Progenitor cell of endocrine pancreas (in vitro differentiated cells): ENCODE measurements around the gene TAS2R60. TPM values are rescaled to one million over a fixed set of nuclear protein-coding genes. Genes with fewer than 3 reads are reported as not detected.
A peak's percentile ranks its signal among the peaks of the same experiment; 100 is the strongest.
"Not testable (repeated sequence)": the region's sequence is repeated elsewhere in the genome, so short reads cannot be mapped to it uniquely, and the experiment has no call there.

ENCODE experiments used
- DNase-seq: peaks from one replicate; pipeline ENCODE4 v3.0.0; 2021; ENCODE audit warnings: low spot score; ENCODE audit not compliant: unreplicated experiment
- H3K27ac Mint-ChIP-seq: 2 replicates; pipeline ENCODE4 v1.8.0; 2021; ENCODE audit warnings: mild to moderate bottlenecking, moderate library complexity, mixed read lengths
- H3K27me3 Mint-ChIP-seq: 2 replicates; pipeline ENCODE4 v1.8.0; 2021; ENCODE audit warnings: mixed read lengths
- H3K36me3 Mint-ChIP-seq: 2 replicates; pipeline ENCODE4 v1.8.0; 2022; ENCODE audit warnings: mixed read lengths; ENCODE audit not compliant: insufficient read depth
- H3K4me1 Mint-ChIP-seq: 2 replicates; pipeline ENCODE4 v1.8.0; 2021; ENCODE audit warnings: low read depth, mixed read lengths
- H3K4me3 Mint-ChIP-seq: 2 replicates; pipeline ENCODE4 v1.8.0; 2021; ENCODE audit warnings: low read depth, mild to moderate bottlenecking, moderate library complexity, mixed read lengths
- H3K9me3 Mint-ChIP-seq: 2 replicates; pipeline ENCODE4 v1.8.0; 2021; ENCODE audit warnings: low read depth, mixed read lengths
- CTCF ChIP-seq: fragments of 200-600 bp; sonication (generic); IDR thresholded peaks from one replicate; pipeline ENCODE4 v1.5.0; 2021; ENCODE audit warnings: antibody characterized with exemption, mild to moderate bottlenecking; ENCODE audit not compliant: unreplicated experiment
- total RNA-seq: library from RNA; stranded (reverse); gene quantifications from 2 replicates; pipeline ENCODE4 v1.2.1, GENCODE V29; 2021

TAS2R60 gene
- total RNA-seq, 1 donor from 2014 or later: not detected

GRCh38 chr7:143415742-143416397, 27.4 kb upstream of the TAS2R60 start:
- Mint-ChIP-seq H3K9me3 (no peaks in the 10 kb centered on the region), H3K27ac (no peak overlapping the region), H3K4me3 (no peak overlapping the region)

GRCh38 chr7:143416565-143417149, 26.6 kb upstream of the TAS2R60 start:
- no peak for DNase-seq
- Mint-ChIP-seq H3K9me3 (no peaks in the 10 kb centered on the region), H3K4me1 (peaks cover 21% of the 10 kb centered on the region)

More at GRCh38 chr7:143415742-143416397, 27.4 kb upstream of the TAS2R60 start:
- Mint-ChIP-seq H3K4me1 (peaks cover 21% of the 10 kb centered on the region), H3K27me3 (peaks cover 3% of the 10 kb centered on the region), H3K36me3 (no peaks in the 10 kb centered on the region)
- TF ChIP-seq CTCF: no peak
- no peak for DNase-seq

GRCh38 chr7:143417734-143418383, 25.4 kb upstream of the TAS2R60 start:
- Mint-ChIP-seq H3K36me3 (no peaks in the 10 kb centered on the region), H3K4me1 (peaks cover 15% of the 10 kb centered on the region), H3K4me3 (no peak overlapping the region), H3K27ac (no peak overlapping the region), H3K27me3 (peaks cover 3% of the 10 kb centered on the region), H3K9me3 (no peaks in the 10 kb centered on the region)
- no peak for DNase-seq
- no peak for TF ChIP-seq CTCF

More at GRCh38 chr7:143416565-143417149, 26.6 kb upstream of the TAS2R60 start:
- Mint-ChIP-seq H3K27ac (no peak overlapping the region), H3K4me3 (no peak overlapping the region), H3K27me3 (peaks cover 3% of the 10 kb centered on the region), H3K36me3 (no peaks in the 10 kb centered on the region)
- peak; percentile 79 for TF ChIP-seq CTCF

- DNase-seq: no peak
- Mint-ChIP-seq H3K36me3 (no peaks in the 10 kb centered on the region), H3K27ac (no peak overlapping the region), H3K4me1 (peaks cover 11% of the 10 kb centered on the region), H3K4me3 (no peak overlapping the region), H3K9me3 (peaks cover 3% of the 10 kb centered on the region), H3K27me3 (peaks cover 3% of the 10 kb centered on the region)
- TF ChIP-seq CTCF: no peak
Measured at GRCh38 chr7:143418681-143419458, 24.4 kb upstream of the TAS2R60 start.

- peaks cover 3% of the 10 kb centered on the region for H3K27me3 Mint-ChIP-seq
- peaks cover 3% of the 10 kb centered on the region for H3K9me3 Mint-ChIP-seq
- H3K4me3 Mint-ChIP-seq: no peak overlapping the region
- H3K36me3 Mint-ChIP-seq: no peaks in the 10 kb centered on the region
- H3K4me1 Mint-ChIP-seq: peaks cover 11% of the 10 kb centered on the region
- no peak for TF ChIP-seq CTCF
- no peak overlapping the region for H3K27ac Mint-ChIP-seq
- no peak for DNase-seq
Measured at GRCh38 chr7:143419880-143420279, 23.4 kb upstream of the TAS2R60 start.

- not testable (repeated sequence) for H3K27ac Mint-ChIP-seq, H3K4me1 Mint-ChIP-seq, H3K4me3 Mint-ChIP-seq, DNase-seq, H3K36me3 Mint-ChIP-seq, H3K27me3 Mint-ChIP-seq, H3K9me3 Mint-ChIP-seq
Measured at GRCh38 chr7:143420624-143421023, 22.6 kb upstream of the TAS2R60 start.
